HCT116 (cell line): ENCODE results near the gene IFI16. TPM values are rescaled to one million over a fixed set of nuclear protein-coding genes. Genes with fewer than 3 reads are reported as not detected.
A peak's percentile ranks its signal among the peaks of the same experiment; 100 is the strongest.

ENCODE experiments used
- ATAC-seq: fragments of 200-7000 bp; cut with Tn5 transposase; 2 replicates; pipeline ENCODE4 v1.9.1; 2020; ENCODE audit warnings: mild to moderate bottlenecking, moderate library complexity
- BruUV-seq: library from RNA; stranded (reverse); fragments of 400-500 nt; replicated peaks from 2 replicates; lab custom pipeline; 2021; lab: Mats Ljungman, UMichigan
- CTCF ChIA-PET: fragments of 300-600 bp; sonication (Branson Sonifier 250); formaldehyde crosslinking; loops from one replicate; lab custom pipeline; 2021; ENCODE audit warnings: antibody characterized with exemption; lab: Charles Lee
- POLR2A ChIA-PET: fragments of 300-600, 350-600 bp; sonication (Branson Sonifier 250); formaldehyde crosslinking; loops from one replicate; lab custom pipeline; 2021; ENCODE audit warnings: antibody characterized with exemption; lab: Charles Lee
- RAD21 ChIA-PET, 2 experiments: fragments of 300-600 bp; sonication (Branson Sonifier 250); formaldehyde crosslinking; loops; one replicate each; lab custom pipeline; 2023; ENCODE audit warnings: low total read pairs in 2 of 2; ENCODE audit not compliant: uncharacterized antibody in 2 of 2, unreplicated experiment in 2 of 2, low non-redundant PET in 1 of 2; lab: Charles Lee
- DNase-seq: peaks from one replicate; pipeline ENCODE4 v3.0.0-alpha.2; 2010; ENCODE audit warnings: low read depth, low spot score
- H2AFZ ChIP-seq: fragments of 200-600 bp; shearing (Covaris generic), sonication (generic); 2 replicates; pipeline ENCODE4 v1.6.1; 2017; ENCODE audit warnings: low read depth, mixed run types, mixed read lengths, antibody characterized with exemption, low read length; ENCODE audit not compliant: poor library complexity, severe bottlenecking
- H3K27ac ChIP-seq: 2 replicates; pipeline ENCODE4 v1.5.1; 2012; ENCODE audit warnings: low read depth, low read length
- H3K27me3 ChIP-seq: fragments of 200-600 bp; sonication (generic); 2 replicates; pipeline ENCODE4 v1.6.1; 2016; ENCODE audit warnings: mixed run types, low read length, mixed read lengths; ENCODE audit not compliant: insufficient read depth
- H3K36me3 ChIP-seq, 2 experiments: fragments of 200-500 bp in 1 of 2; fragments of 200-600 bp in 1 of 2; sonication (Bioruptor generic) in 1 of 2; sonication (generic) in 1 of 2; 2 replicates each; pipeline versions ENCODE4 v1.5.1 to v1.6.1; 2014 to 2016; ENCODE audit warnings: low read length in 2 of 2, inconsistent platforms in 1 of 2, mixed read lengths in 1 of 2, mixed run types in 1 of 2; ENCODE audit not compliant: insufficient read depth in 2 of 2, control insufficient read depth in 1 of 2
- H3K4me1 ChIP-seq, 2 experiments: fragments of 200-600 bp in 1 of 2; sonication (generic) in 1 of 2; 2 replicates each; pipeline versions ENCODE4 v1.5.1 to v1.6.1; 2012 to 2017; ENCODE audit warnings: low read length in 2 of 2, inconsistent platforms in 1 of 2, mild to moderate bottlenecking in 1 of 2, mixed read lengths in 1 of 2, mixed run types in 1 of 2, moderate library complexity in 1 of 2; ENCODE audit not compliant: insufficient read depth in 2 of 2, control insufficient read depth in 1 of 2
- H3K4me2 ChIP-seq: fragments of 200-600 bp; sonication (generic); 2 replicates; pipeline ENCODE4 v1.6.1; 2017; ENCODE audit warnings: mixed run types, low read length, mixed read lengths
- H3K4me3 ChIP-seq, 2 experiments: fragments of 200-600 bp in 1 of 2; sonication (generic) in 1 of 2; replicated peaks in 1 of 2; 2 replicates each; pipeline ENCODE4 v1.5.1; 2011 to 2016; ENCODE audit warnings: low read length in 2 of 2, control low read depth in 1 of 2, low read depth in 1 of 2, mild to moderate bottlenecking in 1 of 2, mixed read lengths in 1 of 2, mixed run types in 1 of 2
- H3K79me2 ChIP-seq: fragments of 200-600 bp; sonication (generic); 2 replicates; pipeline ENCODE4 v1.6.1; 2017; ENCODE audit warnings: mild to moderate bottlenecking, mixed run types, low read length, moderate library complexity, mixed read lengths; ENCODE audit not compliant: insufficient read depth
- H3K9ac ChIP-seq: fragments of 200-600 bp; sonication (generic); 2 replicates; pipeline ENCODE4 v1.6.1; 2016; ENCODE audit warnings: low read length, mixed read lengths
- H3K9me2 ChIP-seq: fragments of 200-600 bp; sonication (generic), shearing (Covaris generic); 2 replicates; pipeline ENCODE4 v1.6.1; 2017; ENCODE audit warnings: mixed run types, mild to moderate bottlenecking, moderate library complexity; ENCODE audit not compliant: insufficient read depth
- H3K9me3 ChIP-seq, 2 experiments: fragments of 200-500 bp in 1 of 2; fragments of 200-600 bp in 1 of 2; sonication (Bioruptor generic) in 1 of 2; sonication (generic) in 1 of 2; 2 replicates each; pipeline ENCODE4 v1.6.1; 2014 to 2017; ENCODE audit warnings: low read length in 2 of 2, mixed read lengths in 2 of 2, inconsistent platforms in 1 of 2, low read depth in 1 of 2, mild to moderate bottlenecking in 1 of 2, mixed run types in 1 of 2, moderate library complexity in 1 of 2; ENCODE audit not compliant: control insufficient read depth in 1 of 2, insufficient read depth in 1 of 2
- H4K20me1 ChIP-seq: fragments of 200-600 bp; sonication (generic), shearing (Covaris generic); 2 replicates; pipeline ENCODE4 v1.6.1; 2017; ENCODE audit warnings: mixed run types, mild to moderate bottlenecking, moderate library complexity; ENCODE audit not compliant: insufficient read depth
- ATF3 ChIP-seq: IDR thresholded peaks from 2 replicates; pipeline ENCODE4 v1.6.1; 2012
- CBX3 ChIP-seq: IDR thresholded peaks from 2 replicates; pipeline ENCODE4 v1.6.1; 2012; ENCODE audit warnings: low read depth
- CTCF ChIP-seq, 3 experiments: fragments of 200-600 bp in 1 of 3; sonication (generic) in 1 of 3; IDR thresholded peaks in 2 of 3; conservative IDR thresholded peaks in 1 of 3; 2 replicates each; pipeline ENCODE4 v1.5.1; 2012 to 2017; ENCODE audit warnings: low read depth in 2 of 3, low read length in 2 of 3, antibody characterized with exemption in 1 of 3, borderline replicate concordance in 1 of 3, control low read depth in 1 of 3, mild to moderate bottlenecking in 1 of 3, mixed read lengths in 1 of 3, mixed run types in 1 of 3, moderate library complexity in 1 of 3; ENCODE audit not compliant: insufficient read depth in 1 of 3
- EGR1 ChIP-seq: IDR thresholded peaks from 2 replicates; pipeline ENCODE4 v1.6.1; 2012; ENCODE audit warnings: low read depth
- ELF1 ChIP-seq: IDR thresholded peaks from 2 replicates; pipeline ENCODE4 v1.6.1; 2012; ENCODE audit warnings: low read depth, borderline replicate concordance
- EZH2 ChIP-seq: fragments of 200-600 bp; sonication (generic); IDR thresholded peaks from 2 replicates; pipeline ENCODE4 v1.6.1; 2017; ENCODE audit warnings: antibody characterized with exemption, mixed run types
- MAX ChIP-seq: IDR thresholded peaks from 2 replicates; pipeline ENCODE4 v1.6.1; 2012
- POLR2AphosphoS5 ChIP-seq: IDR thresholded peaks from 2 replicates; pipeline ENCODE4 v1.6.1; 2011; ENCODE audit warnings: mild to moderate bottlenecking, low read depth, low read length, moderate library complexity
- RAD21 ChIP-seq: IDR thresholded peaks from 2 replicates; pipeline ENCODE4 v1.6.1; 2012; ENCODE audit warnings: low read depth, mild to moderate bottlenecking
- ZFX ChIP-seq: fragments of 450-650 bp; IDR thresholded peaks from 2 replicates; pipeline ENCODE4 v1.6.1; 2017
- intact Hi-C: fragments of 100-400 bp; cut with micrococcal nuclease; formaldehyde crosslinking; loops from 2 replicates; pipeline ENCODE4 v1.10.0; 2022
- total RNA-seq: library from RNA; stranded (reverse); gene quantifications from one replicate; pipeline ENCODE4 v1.2.1, GENCODE V29; 2021; ENCODE audit not compliant: unreplicated experiment

Gene IFI16
- total RNA-seq, 1 experiment from 2014 or later, result 1.6 TPM

GRCh38 chr1:159014851-159015250 lies 5.1 kb downstream of the IFI16 start:
- ATAC-seq, result no peak
- no peak overlapping the region for H3K9ac ChIP-seq
- BruUV-seq, result no TSS peak
- RAD21 ChIA-PET, result no interaction called here
- H3K36me3 ChIP-seq, result no peaks in the 10 kb centered on the region
- H3K4me1 ChIP-seq, result no peaks in the 10 kb centered on the region
- H3K4me3 ChIP-seq, result no peak overlapping the region
- intact Hi-C loops, result no loop called here
- TF ChIP-seq RAD21 (no peak), ELF1 (no peak), ATF3 (no peak), CBX3 (no peak), EGR1 (no peak), CTCF (IDR thresholded peaks at IDR 0.05 in 2 of 3, conservative IDR thresholded peaks at IDR 0.05 in 1 of 3; ENCODE audit: borderline replicate concordance in 1 of 3, insufficient read depth in 1 of 3, low read depth in 2 of 3, low read length in 2 of 3) (no peak)
- TF ChIP-seq, all 23 proteins: peak for 0
- H3K27ac ChIP-seq, result no peak overlapping the region
- peaks cover 9% of the 10 kb centered on the region for H3K27me3 ChIP-seq
- H3K4me2 ChIP-seq, result no peak overlapping the region
- no peaks in the 10 kb centered on the region for H3K9me3 ChIP-seq
- no peak overlapping the region for H2AFZ ChIP-seq
- POLR2A ChIA-PET, result interaction anchor here (0.5 kb wide), 1 partner anchor 527 kb away, joined by 3 read pairs; no protein-coding TSS in a partner anchor
- no peak for DNase-seq
- no peaks in the 10 kb centered on the region for H3K79me2 ChIP-seq
- H4K20me1 ChIP-seq, result no peaks in the 10 kb centered on the region
- H3K9me2 ChIP-seq, result no peaks in the 10 kb centered on the region
- CTCF ChIA-PET, result no interaction called here

- Histone ChIP-seq H4K20me1 (no peaks in the 10 kb centered on the region), H3K4me3 (no peak overlapping the region), H3K9me3 (no peaks in the 10 kb centered on the region), H3K4me1 (no peaks in the 10 kb centered on the region), H3K27ac (no peak overlapping the region), H3K36me3 (no peaks in the 10 kb centered on the region), H2AFZ (no peak overlapping the region), H3K79me2 (no peaks in the 10 kb centered on the region), H3K27me3 (peaks cover 9% of the 10 kb centered on the region), H3K9me2 (no peaks in the 10 kb centered on the region), H3K9ac (no peak overlapping the region), H3K4me2 (no peak overlapping the region)
- no peak for DNase-seq
- TF ChIP-seq ZFX (no peak), EZH2 (no peak), MAX (peak; percentile 84), POLR2AphosphoS5 (no peak)
- ChIA-PET CTCF (no interaction called here), RAD21 (no interaction called here), POLR2A (no interaction called here)
- BruUV-seq, result no TSS peak
- intact Hi-C loops, result no loop called here
- ATAC-seq, result no peak
These were observed 5.8 kb downstream of the IFI16 start for GRCh38 chr1:159015440-159015909.
